Mesodermal cell (in vitro differentiated cells): Measurements from ENCODE around the gene RNF126.

Experiments used
- H3K27ac ChIP-seq: 2 replicates; pipeline ENCODE4 v1.7.0; 2013; ENCODE audit warnings: mild to moderate bottlenecking, low read depth, low read length, moderate library complexity; ENCODE audit not compliant: severe bottlenecking
- H3K36me3 ChIP-seq: 2 replicates; pipeline ENCODE4 v1.7.1; 2013; ENCODE audit warnings: mild to moderate bottlenecking, low read length, moderate library complexity; ENCODE audit not compliant: control insufficient read depth, insufficient read depth
- H3K4me1 ChIP-seq: one replicate; pipeline ENCODE4 v1.7.1; 2013; ENCODE audit warnings: mild to moderate bottlenecking, low read length; ENCODE audit not compliant: insufficient read depth, control insufficient read depth, poor library complexity, severe bottlenecking
- H3K4me3 ChIP-seq: 2 replicates; pipeline ENCODE4 v1.7.0; 2013; ENCODE audit warnings: low read length, control low read depth, mild to moderate bottlenecking; ENCODE audit not compliant: insufficient read depth, poor library complexity, severe bottlenecking; ENCODE audit errors: extremely low read depth
- H3K9me3 ChIP-seq: 2 replicates; pipeline ENCODE4 v1.7.1; 2013; ENCODE audit warnings: mild to moderate bottlenecking, low read length, moderate library complexity; ENCODE audit not compliant: control insufficient read depth
- WGBS, 2 experiments: methylation state at CpG; one replicate each; pipeline ENCODE4 v1.1.5; 2013; ENCODE audit warnings: missing lambda C conversion rate in 2 of 2; ENCODE audit not compliant: insufficient coverage in 2 of 2; 5-methylcytosine and 5-hydroxymethylcytosine counted together

RNF126 gene

DNA sequence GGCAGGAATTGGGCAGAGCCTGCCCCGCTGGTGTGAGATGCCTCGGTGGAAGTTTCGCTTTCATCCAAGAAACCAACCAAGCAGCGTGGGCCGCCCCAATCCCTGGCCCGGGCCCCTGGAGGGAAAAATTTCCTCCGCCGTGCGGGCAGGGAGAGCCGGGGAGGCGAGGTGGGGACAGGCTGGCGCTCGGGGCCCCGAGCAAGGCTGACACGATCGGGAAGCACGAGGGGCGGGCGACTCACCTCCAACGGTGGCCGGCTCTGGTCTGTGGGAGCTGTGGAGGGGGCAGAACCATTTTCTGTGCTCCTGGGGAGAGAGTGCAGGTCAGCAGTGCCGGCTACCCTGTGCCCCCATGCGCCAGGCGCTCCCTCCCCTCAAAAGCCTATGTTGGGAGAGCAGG lies 11.0 kb downstream of the RNF126 start:
- WGBS, 2 experiments, result 87 to 91% methylated on average over 21 to 24 of the region's 24 CpGs
- H3K36me3 ChIP-seq, result peaks cover 77% of the 10 kb centered on the region
- no peak overlapping the region for H3K4me3 ChIP-seq
- no peaks in the 10 kb centered on the region for H3K9me3 ChIP-seq
- H3K4me1 ChIP-seq, result no peaks in the 10 kb centered on the region
- no peak overlapping the region for H3K27ac ChIP-seq

DNA sequence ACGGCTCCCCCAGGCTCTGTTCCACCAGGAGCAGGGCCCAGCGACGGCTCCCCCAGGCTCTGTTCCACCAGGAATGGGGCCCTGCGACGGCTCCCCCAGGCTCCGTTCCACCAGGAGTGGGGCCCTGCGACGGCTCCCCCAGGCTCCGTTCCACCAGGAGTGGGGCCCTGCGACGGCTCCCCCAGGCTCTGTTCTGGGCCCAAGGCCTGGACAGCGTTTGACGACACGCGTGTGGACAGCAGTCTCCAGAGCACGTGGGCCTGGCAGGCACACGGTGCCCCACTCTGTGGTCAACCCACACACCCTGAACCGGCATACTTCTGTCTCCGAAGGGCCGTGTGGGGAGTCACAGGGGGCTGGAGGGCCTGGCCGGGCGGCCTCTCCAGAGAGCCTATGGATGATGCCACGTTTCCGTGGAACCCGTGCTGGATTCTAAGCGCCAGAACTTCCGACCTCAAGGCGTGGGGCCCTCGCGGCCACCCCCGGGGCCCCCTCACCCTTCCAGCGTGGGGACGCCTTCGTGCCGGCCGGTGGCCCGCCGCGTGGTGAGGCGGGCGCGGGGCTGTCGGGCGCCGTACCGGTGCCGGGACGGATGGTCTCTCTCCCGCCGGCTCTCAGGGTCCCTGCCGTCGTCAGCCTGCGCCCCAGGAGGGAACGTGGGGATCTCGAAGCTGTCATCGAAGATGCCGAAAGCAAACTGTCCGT lies 11.7 kb downstream of the RNF126 start:
- H3K36me3 ChIP-seq, result peaks cover 84% of the 10 kb centered on the region
- no peak overlapping the region for H3K4me3 ChIP-seq
- H3K27ac ChIP-seq, result no peak overlapping the region
- 96 to 97% methylated on average over 52 to 57 of the region's 58 CpGs for WGBS, 2 experiments
- no peaks in the 10 kb centered on the region for H3K4me1 ChIP-seq
- H3K9me3 ChIP-seq, result no peaks in the 10 kb centered on the region

DNA sequence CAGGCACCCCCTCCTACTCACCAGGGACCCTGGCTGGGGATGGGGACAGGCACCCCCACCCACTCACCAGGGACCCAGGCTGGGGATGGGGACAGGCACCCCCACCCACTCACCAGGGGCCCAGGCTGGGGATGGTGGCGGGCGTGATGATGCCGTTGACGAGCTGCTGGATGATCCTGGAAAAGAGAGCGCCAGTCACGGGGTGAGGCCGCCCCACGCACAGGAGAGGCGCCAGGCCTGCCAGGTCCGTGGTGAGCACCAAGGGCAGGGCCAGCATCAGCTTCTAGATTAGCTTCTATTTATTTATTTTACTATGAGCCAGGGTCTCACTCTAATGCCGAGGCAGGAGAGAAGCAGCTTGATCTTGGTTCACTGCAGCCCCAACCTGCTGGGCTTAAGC lies 12.9 kb downstream of the RNF126 start:
- H3K27ac ChIP-seq, result no peak overlapping the region
- no peaks in the 10 kb centered on the region for H3K9me3 ChIP-seq
- H3K4me1 ChIP-seq, result no peaks in the 10 kb centered on the region
- H3K4me3 ChIP-seq, result no peak overlapping the region
- WGBS, 2 experiments, result 92 to 93% methylated on average over 9 to 10 of the region's 11 CpGs
- peaks cover 83% of the 10 kb centered on the region for H3K36me3 ChIP-seq

DNA sequence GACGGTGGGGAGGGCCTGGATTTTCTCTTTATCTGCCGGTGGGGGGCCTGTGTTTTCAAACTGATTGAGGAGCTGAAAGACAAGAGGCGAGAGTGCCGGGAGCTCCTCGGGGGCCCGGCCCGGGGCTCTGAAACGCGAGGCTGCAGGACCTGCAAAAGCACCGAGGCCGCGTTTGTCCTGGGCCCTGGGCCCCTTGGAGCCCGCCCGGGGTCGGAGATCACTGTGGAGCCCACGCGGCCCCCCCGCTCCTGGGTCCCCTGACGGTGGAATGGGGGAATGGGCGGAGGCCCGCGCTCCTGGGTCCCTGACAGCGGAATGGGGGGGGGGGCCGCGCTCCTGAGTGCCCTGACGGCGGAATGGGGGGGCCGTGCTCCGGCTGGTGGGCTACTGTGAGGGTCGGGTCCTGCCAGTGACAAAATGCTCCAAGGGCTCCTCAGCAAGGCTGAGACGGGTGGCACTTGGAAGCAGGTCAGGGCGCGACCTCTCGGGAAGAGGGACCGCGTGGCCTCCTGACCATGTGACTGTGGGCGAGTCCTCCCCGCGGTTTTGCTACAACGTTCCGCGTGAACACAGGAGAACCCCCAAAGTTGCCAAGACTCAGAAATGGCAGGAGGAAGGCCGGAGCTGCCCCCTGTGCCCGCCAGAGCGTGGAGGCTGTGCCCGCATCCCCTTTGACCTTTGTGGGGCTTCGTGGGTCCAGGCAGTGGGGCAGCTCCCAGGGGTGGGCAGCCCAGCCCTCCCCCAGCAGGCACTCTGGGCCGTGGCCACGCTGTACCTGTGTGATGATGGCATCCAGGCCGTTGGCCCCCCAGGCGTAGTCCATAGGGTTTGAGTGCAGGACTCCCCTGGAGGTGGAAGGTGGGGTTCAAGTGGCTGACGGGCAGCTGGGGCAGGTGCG lies 13.9 kb downstream of the RNF126 start:
- H3K36me3 ChIP-seq, result peaks cover 79% of the 10 kb centered on the region
- 96% methylated on average over 29 to 39 of the region's 53 CpGs for WGBS, 2 experiments
- H3K9me3 ChIP-seq, result no peaks in the 10 kb centered on the region
- H3K27ac ChIP-seq, result no peak overlapping the region
- H3K4me3 ChIP-seq, result no peak overlapping the region
- H3K4me1 ChIP-seq, result no peaks in the 10 kb centered on the region

DNA sequence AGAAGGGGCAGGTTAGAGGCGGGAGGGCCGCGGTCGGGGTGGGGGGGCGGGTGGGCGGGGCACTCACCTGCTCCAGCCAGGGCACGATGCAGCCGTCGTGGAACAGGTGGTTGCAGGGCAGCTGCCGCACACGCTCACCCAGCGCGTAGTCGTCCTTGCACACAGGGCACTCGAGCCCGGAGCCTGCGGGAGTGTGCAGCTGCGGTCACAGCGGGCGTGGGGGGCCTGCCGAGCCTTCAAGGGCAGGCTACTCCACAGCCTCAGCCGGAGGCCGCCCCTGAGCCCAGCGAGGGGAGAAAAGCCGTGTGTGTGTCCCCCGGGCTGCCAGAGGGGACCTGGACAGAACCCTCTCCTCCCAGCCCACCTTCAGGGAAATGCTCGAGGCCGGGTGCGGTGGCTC lies 14.7 kb downstream of the RNF126 start:
- Histone ChIP-seq H3K27ac (no peak overlapping the region), H3K4me3 (no peak overlapping the region), H3K36me3 (peaks cover 73% of the 10 kb centered on the region), H3K9me3 (no peaks in the 10 kb centered on the region), H3K4me1 (no peaks in the 10 kb centered on the region)
- 94 to 95% methylated on average over 16 to 21 of the region's 29 CpGs for WGBS, 2 experiments

DNA sequence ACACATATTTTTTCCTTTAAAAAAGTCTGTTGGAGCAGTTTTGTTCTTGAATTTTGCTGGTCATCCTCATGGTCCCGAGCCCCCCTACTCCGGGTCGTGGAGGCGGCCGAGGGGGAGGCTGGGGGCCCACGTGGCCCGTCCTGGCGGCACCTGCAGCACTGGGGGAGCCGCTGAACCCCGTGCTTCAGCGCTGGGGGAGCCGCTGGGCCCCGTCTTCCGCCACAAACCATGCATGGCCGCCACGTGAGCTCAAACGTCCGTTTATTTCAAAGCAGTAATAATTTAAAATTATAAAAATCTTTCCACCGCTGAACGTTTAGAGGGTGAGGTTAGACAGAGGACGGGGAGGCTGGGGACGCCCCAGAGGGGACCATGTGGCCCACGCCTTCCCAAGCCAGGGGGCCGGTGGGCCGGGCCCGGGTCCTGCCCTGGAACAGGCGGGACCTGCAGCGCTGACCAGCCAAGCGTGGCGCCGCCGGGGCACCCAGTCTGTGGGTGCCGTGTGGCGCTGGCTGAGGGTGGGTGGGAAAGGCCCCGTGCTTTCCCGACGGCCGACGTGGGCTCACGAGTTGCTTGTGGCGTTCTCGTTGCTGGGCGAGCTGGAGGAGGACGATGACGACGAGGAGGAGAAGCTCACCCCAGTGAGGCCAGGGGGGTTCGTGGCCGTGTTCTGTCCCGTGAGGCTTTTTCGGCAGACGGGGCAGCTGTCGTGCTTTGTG lies 15.3 kb downstream of the RNF126 start:
- Histone ChIP-seq H3K4me1 (no peaks in the 10 kb centered on the region), H3K9me3 (no peaks in the 10 kb centered on the region), H3K4me3 (no peak overlapping the region), H3K27ac (no peak overlapping the region), H3K36me3 (peaks cover 68% of the 10 kb centered on the region)
- 96 to 98% methylated on average over 27 to 34 of the region's 52 CpGs for WGBS, 2 experiments

DNA sequence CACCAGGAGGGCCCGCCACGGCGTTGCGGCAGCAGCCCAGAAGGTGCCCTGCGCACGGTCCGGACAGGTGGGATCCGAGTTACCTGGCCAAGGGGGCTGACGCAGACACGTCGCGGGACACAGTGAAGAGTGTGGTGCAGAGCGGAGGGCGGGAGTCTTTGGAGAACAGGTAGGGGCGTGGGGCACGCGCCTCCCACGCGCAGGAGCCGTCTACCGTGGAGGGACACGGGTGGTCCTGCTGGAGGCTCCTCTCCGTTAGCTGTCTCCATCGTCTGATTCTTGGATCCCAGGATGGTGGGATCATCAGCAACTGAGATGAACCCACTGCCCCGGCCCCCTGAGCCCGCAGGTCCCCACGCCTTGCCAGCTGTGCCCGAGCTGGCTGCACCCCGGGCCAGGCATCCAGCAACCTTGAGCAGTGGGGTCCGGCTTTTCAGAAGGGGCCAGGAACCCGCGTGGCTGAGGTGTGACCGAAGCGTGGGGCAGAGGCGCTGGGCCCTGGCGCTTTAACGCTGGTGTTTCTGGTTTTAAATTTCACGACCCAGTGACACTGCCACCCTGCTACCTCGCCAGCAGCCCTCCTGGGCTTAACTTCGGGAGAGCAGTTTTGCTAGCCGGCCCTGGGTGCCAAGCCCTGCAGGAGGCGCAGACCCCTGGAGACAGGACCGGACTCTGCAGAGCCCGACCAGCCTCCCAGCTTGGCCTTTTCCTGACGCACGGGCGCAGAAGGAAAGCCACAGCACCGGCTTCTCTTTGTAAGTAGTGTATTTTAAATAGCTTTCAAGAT lies 16.0 kb downstream of the RNF126 start:
- Histone ChIP-seq H3K4me1 (no peaks in the 10 kb centered on the region), H3K27ac (no peak overlapping the region), H3K36me3 (peaks cover 61% of the 10 kb centered on the region), H3K9me3 (no peaks in the 10 kb centered on the region), H3K4me3 (no peak overlapping the region)
- WGBS, 2 experiments, result 96 to 97% methylated on average over 31 to 43 of the region's 48 CpGs

DNA sequence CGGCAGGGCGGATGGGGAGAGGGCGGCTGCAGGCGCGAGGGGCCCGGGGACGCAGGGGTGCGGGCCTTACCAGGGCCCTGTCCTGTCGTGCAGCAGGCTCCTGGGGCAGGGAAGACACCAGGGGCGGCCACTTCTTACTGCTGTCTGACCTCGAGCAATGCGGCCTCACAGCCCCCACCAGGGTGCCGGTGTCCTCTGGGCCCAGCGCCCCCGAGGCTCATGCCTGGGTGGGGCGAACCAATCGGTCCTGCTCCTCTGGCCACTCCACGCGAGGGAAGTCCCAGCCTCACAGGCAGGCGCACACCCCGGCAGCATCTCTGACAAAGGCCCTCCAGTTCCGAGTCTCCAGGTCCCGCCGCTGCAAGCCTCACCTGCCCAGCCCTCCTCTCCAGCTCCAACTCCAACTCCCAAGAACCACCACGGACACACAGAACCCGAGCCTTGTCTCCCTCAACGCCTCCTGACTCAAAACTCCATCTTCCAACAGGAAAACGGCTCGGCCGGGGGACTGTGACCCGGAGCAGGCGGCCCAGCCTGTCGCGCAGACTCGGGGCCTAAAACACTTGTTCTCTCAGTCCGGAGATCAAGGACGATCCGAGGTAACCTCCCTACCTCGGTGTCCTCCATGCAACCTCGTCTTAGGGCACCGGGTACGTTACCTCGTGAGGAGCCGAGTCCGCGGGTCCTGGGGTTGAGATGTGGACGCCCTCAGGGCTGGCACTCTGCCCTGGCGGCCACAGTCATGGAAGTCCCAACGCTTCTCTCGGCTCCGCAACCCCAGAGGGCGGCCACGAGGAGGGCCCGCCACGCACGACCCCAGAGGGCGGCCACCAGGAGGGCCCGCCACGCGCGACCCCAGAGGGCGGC lies 16.9 kb downstream of the RNF126 start:
- no peaks in the 10 kb centered on the region for H3K4me1 ChIP-seq
- peaks cover 53% of the 10 kb centered on the region for H3K36me3 ChIP-seq
- H3K9me3 ChIP-seq, result no peaks in the 10 kb centered on the region
- WGBS, 2 experiments, result 95 to 96% methylated on average over 53 to 54 of the region's 62 CpGs
- H3K4me3 ChIP-seq, result no peak overlapping the region
- H3K27ac ChIP-seq, result no peak overlapping the region

DNA sequence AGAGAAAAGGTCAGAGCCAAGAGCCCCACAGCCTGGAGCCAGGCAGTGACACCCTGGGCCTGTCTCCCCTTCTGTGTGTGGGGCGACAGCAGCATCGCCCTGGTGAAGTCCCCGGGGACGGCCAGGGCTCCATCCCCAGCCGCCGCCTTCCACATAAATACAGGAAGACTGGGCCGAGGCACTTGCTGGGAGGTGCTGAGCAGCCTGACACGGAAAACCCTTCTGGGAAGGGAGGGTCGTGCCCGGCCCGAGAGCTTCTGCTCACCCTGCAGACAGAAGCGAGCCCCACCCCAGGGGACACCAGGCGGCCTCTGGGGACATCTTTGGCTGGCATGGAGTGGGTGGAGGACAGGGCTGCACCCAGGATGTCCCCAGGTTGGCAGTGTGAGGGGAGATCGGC lies 18.2 kb downstream of the RNF126 start:
- Histone ChIP-seq H3K27ac (no peak overlapping the region), H3K4me1 (no peaks in the 10 kb centered on the region), H3K9me3 (no peaks in the 10 kb centered on the region), H3K36me3 (peaks cover 46% of the 10 kb centered on the region), H3K4me3 (no peak overlapping the region)
- 92 to 97% methylated on average over 7 to 13 of the region's 14 CpGs for WGBS, 2 experiments
